Thyroid gland (tissue), 4 donors: ENCODE results near the gene MYL5. TPM values are rescaled to one million over a fixed set of nuclear protein-coding genes. Genes with fewer than 3 reads are reported as not detected.

Source experiments
- DNase-seq, 2 donors: peaks; one replicate each; pipeline ENCODE4 v3.0.0-alpha.2; 2019
- H3K27ac ChIP-seq, 3 donors: fragments of 200-600 bp; sonication (generic); 1 replicate in 2 of 3; 2 replicates in 1 of 3; pipeline ENCODE4 v1.5.1; 2016 to 2019; ENCODE audit warnings: mild to moderate bottlenecking in 1 of 3, moderate library complexity in 1 of 3
- H3K27me3 ChIP-seq: fragments of 200-600 bp; sonication (generic); one replicate; pipeline ENCODE4 v1.5.1; 2019
- H3K36me3 ChIP-seq, 2 donors: fragments of 200-600 bp; sonication (generic); one replicate each; pipeline ENCODE4 v1.5.1; 2016 to 2019
- H3K4me1 ChIP-seq, 2 donors: fragments of 200-600 bp; sonication (generic); one replicate each; pipeline ENCODE4 v1.5.1; 2017 to 2019
- H3K4me3 ChIP-seq, 3 donors: fragments of 200-600 bp; sonication (generic); replicated peaks in 1 of 3; 1 replicate in 2 of 3; 2 replicates in 1 of 3; pipeline ENCODE4 v1.5.1; 2016; ENCODE audit warnings: mild to moderate bottlenecking in 1 of 3
- H3K9me3 ChIP-seq: fragments of 200-600 bp; sonication (generic); one replicate; pipeline ENCODE4 v1.5.1; 2017
- POLR2A ChIP-seq, 2 donors: fragments of 450-650 bp; IDR thresholded peaks; one replicate each; pipeline ENCODE4 v1.6.1; 2017; ENCODE audit warnings: antibody characterized with exemption in 2 of 2, mild to moderate bottlenecking in 2 of 2, moderate library complexity in 1 of 2
- WGBS, 2 donors: methylation state at CpG; one replicate each; pipeline ENCODE4 v1.1.5; 2017; 5-methylcytosine and 5-hydroxymethylcytosine counted together
- intact Hi-C: fragments of 100-400 bp; cut with DNase I; formaldehyde crosslinking; loops from one replicate; pipeline ENCODE4 v1.15.1; 2023
- total RNA-seq, 4 donors: library from RNA; depleted of rRNA; stranded (reverse); fragments of >200 nt; gene quantifications; one replicate each; pipeline ENCODE4 v1.2.3, GENCODE V29; 2016
- TF ChIP-seq, protein P1 (sequence below), 6 experiments: fragments of 200-600 bp in 3 of 6; fragments of 450-650 bp in 3 of 6; sonication (generic) in 3 of 6; IDR thresholded peaks; one replicate each; pipeline ENCODE4 v1.5.1; 2016 to 2019; ENCODE audit warnings: antibody characterized with exemption in 6 of 6, mild to moderate bottlenecking in 2 of 6, inconsistent platforms in 1 of 6, moderate library complexity in 1 of 6

The MYL5 gene
- total RNA-seq, 4 donors from 2014 or later, result 13.0 to 17.5 (median 14.2) TPM

DNA sequence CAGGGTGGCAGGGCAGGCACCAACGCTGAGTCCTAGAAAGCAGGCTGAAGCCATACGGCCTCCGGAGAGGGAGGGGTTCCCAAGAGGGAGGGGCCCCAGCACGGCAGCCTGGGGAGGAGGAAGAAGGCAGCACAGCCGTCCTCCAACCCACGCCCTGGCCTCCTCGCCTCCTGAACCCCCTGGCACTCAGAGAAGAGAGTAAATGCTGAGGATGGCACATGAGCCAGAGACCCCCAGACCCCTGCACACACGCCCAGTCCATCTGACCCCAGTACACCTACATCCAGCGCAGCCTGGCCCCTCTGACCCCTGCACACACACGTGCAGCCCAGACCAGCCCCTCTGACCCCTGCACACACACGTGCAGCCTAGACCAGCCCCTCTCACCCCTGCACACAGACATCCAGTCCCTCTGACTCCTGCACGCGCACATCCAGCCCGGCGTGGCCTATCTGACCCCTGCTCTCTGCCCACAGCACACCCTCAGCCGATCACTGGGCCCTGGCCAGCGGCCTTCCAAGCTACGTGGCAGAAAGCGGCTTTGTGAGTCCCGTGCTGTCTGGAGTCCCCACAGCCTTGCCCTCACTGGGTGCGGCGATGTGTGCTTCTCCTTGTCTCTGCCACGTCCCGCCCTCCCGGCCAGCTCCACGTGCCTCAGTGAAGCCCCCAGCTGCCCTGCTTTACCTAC is 18.7 kb upstream of the MYL5 start:
- intact Hi-C loops, result no loop called here
- Histone ChIP-seq H3K4me1 (peaks cover 8% of the 10 kb centered on the region in 2 donors), H3K27me3 (no peaks in the 10 kb centered on the region), H3K4me3 (no peak overlapping the region), H3K9me3 (no peaks in the 10 kb centered on the region), H3K27ac (no peak overlapping the region), H3K36me3 (no peaks in the 10 kb centered on the region)
- 64 to 65% methylated on average over 18 to 21 of the region's 26 CpGs for WGBS, 2 donors
- no peak for DNase-seq
- no peak for TF ChIP-seq POLR2A (IDR thresholded peaks at IDR 0.05)
- TF ChIP-seq, protein P1, sequence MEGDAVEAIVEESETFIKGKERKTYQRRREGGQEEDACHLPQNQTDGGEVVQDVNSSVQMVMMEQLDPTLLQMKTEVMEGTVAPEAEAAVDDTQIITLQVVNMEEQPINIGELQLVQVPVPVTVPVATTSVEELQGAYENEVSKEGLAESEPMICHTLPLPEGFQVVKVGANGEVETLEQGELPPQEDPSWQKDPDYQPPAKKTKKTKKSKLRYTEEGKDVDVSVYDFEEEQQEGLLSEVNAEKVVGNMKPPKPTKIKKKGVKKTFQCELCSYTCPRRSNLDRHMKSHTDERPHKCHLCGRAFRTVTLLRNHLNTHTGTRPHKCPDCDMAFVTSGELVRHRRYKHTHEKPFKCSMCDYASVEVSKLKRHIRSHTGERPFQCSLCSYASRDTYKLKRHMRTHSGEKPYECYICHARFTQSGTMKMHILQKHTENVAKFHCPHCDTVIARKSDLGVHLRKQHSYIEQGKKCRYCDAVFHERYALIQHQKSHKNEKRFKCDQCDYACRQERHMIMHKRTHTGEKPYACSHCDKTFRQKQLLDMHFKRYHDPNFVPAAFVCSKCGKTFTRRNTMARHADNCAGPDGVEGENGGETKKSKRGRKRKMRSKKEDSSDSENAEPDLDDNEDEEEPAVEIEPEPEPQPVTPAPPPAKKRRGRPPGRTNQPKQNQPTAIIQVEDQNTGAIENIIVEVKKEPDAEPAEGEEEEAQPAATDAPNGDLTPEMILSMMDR (IDR thresholded peaks at IDR 0.05), result no peak

DNA sequence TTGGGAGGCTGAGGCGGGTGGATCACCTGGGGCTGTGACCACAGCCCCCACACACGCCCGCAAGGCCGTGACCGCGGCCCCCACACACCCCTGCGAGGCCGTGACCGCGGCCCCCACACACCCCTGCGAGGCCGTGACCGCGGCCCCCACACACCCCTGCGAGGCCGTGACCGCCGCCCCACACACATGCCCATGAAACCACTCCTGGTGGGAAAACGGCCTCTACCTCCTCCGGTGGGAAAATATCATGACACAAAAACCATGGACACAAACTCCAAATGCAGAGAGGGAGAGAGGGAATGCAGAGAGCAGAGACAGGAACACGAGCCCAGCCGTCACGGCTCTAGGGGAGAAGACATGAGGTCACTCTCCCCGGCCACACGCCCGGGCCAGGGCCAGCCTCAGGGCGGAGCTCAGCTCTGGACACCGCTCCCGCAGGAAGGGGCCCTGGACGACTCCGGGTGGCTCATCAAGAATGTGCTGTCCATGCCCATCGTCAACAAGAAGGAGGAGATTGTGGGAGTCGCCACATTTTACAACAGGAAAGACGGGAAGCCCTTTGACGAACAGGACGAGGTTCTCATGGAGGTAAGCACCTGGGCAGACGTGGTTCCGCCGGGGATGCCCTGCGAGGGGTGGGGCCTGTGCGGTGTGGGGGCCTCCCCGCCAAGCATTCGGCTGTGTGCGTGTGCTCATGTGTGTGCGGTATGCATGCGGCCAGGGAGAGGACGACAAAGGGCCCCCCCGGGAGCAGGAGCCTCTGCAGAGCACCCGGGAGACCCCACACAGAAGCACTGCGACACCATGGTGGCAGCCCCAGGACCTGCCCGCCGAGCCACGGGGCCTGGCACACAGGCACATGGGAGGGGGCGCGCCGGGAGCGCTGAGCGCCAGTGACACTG is 17.7 kb upstream of the MYL5 start:
- Histone ChIP-seq H3K4me3 (no peak overlapping the region), H3K27me3 (no peaks in the 10 kb centered on the region), H3K36me3 (no peaks in the 10 kb centered on the region), H3K4me1 (peaks cover 1 to 2% of the 10 kb centered on the region in 2 donors), H3K9me3 (no peaks in the 10 kb centered on the region), H3K27ac (no peak overlapping the region)
- TF ChIP-seq, protein P1 (IDR thresholded peaks at IDR 0.05), result no peak
- TF ChIP-seq POLR2A (IDR thresholded peaks at IDR 0.05), result no peak
- 75 to 76% methylated on average over 44 to 52 of the region's 58 CpGs for WGBS, 2 donors
- intact Hi-C loops, result no loop called here
- DNase-seq, result no peak

DNA sequence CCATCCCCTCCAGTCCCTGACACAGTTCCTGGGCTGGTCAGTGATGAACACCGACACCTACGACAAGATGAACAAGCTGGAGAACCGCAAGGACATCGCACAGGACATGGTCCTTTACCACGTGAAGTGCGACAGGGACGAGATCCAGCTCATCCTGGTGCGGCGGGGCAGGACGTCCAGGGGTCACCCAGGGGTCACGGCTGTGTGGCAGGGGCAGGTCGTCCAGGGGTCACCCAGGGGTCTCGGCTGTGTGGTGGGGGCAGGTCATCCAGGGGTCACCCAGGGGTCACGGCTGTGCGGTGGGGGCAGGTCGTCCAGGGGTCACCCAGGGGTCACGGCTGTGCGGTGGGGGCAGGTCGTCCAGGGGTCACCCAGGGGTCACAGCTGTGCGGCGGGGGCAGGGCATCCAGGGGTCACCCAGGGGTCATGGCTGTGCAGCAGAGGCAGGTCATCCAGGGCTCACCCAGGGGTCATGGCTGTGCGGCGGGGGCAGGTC is 17.0 kb upstream of the MYL5 start:
- Histone ChIP-seq H3K4me3 (no peak overlapping the region), H3K27ac (no peak overlapping the region), H3K27me3 (no peaks in the 10 kb centered on the region), H3K36me3 (no peaks in the 10 kb centered on the region), H3K9me3 (no peaks in the 10 kb centered on the region), H3K4me1 (no peaks in the 10 kb centered on the region)
- TF ChIP-seq, protein P1 (IDR thresholded peaks at IDR 0.05), result no peak
- no peak for TF ChIP-seq POLR2A (IDR thresholded peaks at IDR 0.05)
- 79 to 100% methylated on average over 4 to 11 of the region's 23 CpGs for WGBS, 2 donors
- intact Hi-C loops, result no loop called here
- no peak for DNase-seq

DNA sequence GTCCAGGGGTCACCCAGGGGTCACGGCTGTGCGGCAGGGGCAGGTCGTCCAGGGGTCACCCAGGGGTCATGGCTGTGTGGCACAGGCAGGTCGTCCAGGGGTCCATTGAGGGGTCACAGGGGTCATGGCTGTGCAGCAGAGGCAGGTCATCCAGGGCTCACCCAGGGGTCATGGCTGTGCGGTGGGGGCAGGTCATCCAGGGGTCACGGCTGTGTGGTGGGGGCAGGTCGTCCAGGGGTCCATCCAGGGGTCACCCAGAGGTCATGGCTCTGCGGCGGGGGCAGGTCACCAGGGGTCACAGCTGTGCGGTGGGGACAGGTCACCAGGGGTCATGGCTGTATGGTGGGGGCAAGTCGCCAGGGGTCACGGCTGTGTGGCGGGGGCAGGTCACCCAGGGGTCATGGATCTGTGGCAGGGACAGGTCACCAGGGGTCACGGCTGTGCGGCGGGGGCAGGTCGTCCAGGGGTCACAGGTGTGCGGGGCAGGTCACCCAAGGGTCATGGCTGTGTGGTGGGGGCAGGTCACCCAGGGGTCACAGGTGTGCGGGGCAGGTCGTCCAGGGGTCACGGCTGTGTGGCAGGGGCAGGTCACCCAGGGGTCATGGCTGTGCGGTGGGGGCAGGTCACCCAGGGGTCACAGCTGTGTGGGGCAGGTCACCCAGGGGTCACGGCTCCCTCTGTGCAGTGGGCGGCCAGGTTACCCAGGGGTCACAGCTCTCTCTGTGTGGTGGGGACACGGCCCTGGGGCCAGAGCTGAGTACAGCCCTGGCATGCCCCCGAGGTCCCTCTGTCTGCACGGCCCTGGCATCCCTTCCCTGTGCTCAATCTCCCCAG is 16.3 kb upstream of the MYL5 start:
- no peak overlapping the region for H3K4me3 ChIP-seq
- H3K36me3 ChIP-seq, result no peaks in the 10 kb centered on the region
- no peak for DNase-seq
- H3K27me3 ChIP-seq, result no peaks in the 10 kb centered on the region
- no peak overlapping the region for H3K27ac ChIP-seq
- intact Hi-C loops, result no loop called here
- WGBS, 2 donors, result 87 to 100% methylated on average over 1 to 17 of the region's 27 CpGs
- H3K4me1 ChIP-seq, result peaks cover 0 to 3% of the 10 kb centered on the region in 2 donors
- no peaks in the 10 kb centered on the region for H3K9me3 ChIP-seq
- no peak for TF ChIP-seq POLR2A (IDR thresholded peaks at IDR 0.05)
- TF ChIP-seq, protein P1 (IDR thresholded peaks at IDR 0.05), result no peak
